GM12891 (cell line): ENCODE measurements around the gene ZNF486.

ENCODE experiments used
- POLR2A ChIP-seq: IDR thresholded peaks from 2 replicates; pipeline ENCODE4 v1.6.1; 2011; ENCODE audit warnings: low read depth, low read length, control low read depth
- POLR2AphosphoS5 ChIP-seq: IDR thresholded peaks from 2 replicates; pipeline ENCODE4 v1.6.1; 2011; ENCODE audit warnings: low read depth, low read length, control low read depth

GRCh38 chr19:20233105-20233504 lies 66.1 kb downstream of the ZNF486 start:
- no peak for TF ChIP-seq POLR2A
- no peak for TF ChIP-seq POLR2AphosphoS5
